Neural progenitor cell (in vitro differentiated cells): ENCODE data around the gene KISS1R. TPM values are rescaled to one million over a fixed set of nuclear protein-coding genes. Genes with fewer than 3 reads are reported as not detected.

Experiments
- DNase-seq: peaks from one replicate; pipeline ENCODE4 v3.0.0-alpha.2; 2016; ENCODE audit warnings: low spot score
- H2AFZ ChIP-seq: fragments of 200-600 bp; sonication (generic); replicated peaks from 2 replicates; pipeline ENCODE4 v1.6.1; 2016; ENCODE audit warnings: antibody characterized with exemption
- H3F3A ChIP-seq: fragments of 200-600 bp; sonication (generic); 2 replicates; pipeline ENCODE4 v1.6.1; 2016; ENCODE audit warnings: antibody characterized with exemption, low read depth
- H3K27ac ChIP-seq: fragments of 200-600 bp; sonication (generic); 2 replicates; pipeline ENCODE4 v1.5.1; 2016; ENCODE audit warnings: mild to moderate bottlenecking
- H3K27me3 ChIP-seq: fragments of 200-600 bp; sonication (generic); 2 replicates; pipeline ENCODE4 v1.6.1; 2016; ENCODE audit warnings: mild to moderate bottlenecking, moderate library complexity
- H3K36me3 ChIP-seq: fragments of 200-600 bp; sonication (generic); 2 replicates; pipeline ENCODE4 v1.5.1; 2016
- H3K4me1 ChIP-seq: fragments of 200-600 bp; sonication (generic); 2 replicates; pipeline ENCODE4 v1.6.1; 2016; ENCODE audit warnings: mixed run types
- H3K4me2 ChIP-seq: fragments of 200-600 bp; sonication (generic); 2 replicates; pipeline ENCODE4 v1.6.1; 2016
- H3K4me3 ChIP-seq: fragments of 200-600 bp; sonication (generic); 2 replicates; pipeline ENCODE4 v1.5.1; 2016
- H3K79me2 ChIP-seq: fragments of 200-600 bp; sonication (generic); 2 replicates; pipeline ENCODE4 v1.6.1; 2016; ENCODE audit warnings: low read depth
- H3K9ac ChIP-seq: fragments of 200-600 bp; sonication (generic); 2 replicates; pipeline ENCODE4 v1.6.1; 2016
- H3K9me3 ChIP-seq: fragments of 200-600 bp; sonication (generic); 2 replicates; pipeline ENCODE4 v1.5.1; 2016; ENCODE audit warnings: low read depth
- H4K20me1 ChIP-seq: fragments of 200-600 bp; sonication (generic); 2 replicates; pipeline ENCODE4 v1.6.1; 2016; ENCODE audit warnings: low read depth
- H3K27ac Mint-ChIP-seq: 3 replicates; pipeline ENCODE4 v1.8.0; 2021; ENCODE audit warnings: mixed read lengths
- H3K27me3 Mint-ChIP-seq: 2 replicates; pipeline ENCODE4 v1.8.0; 2022; ENCODE audit warnings: low read depth, mild to moderate bottlenecking, inconsistent platforms, moderate library complexity, mixed read lengths; ENCODE audit not compliant: insufficient read depth
- H3K36me3 Mint-ChIP-seq: 3 replicates; pipeline ENCODE4 v1.8.0; 2021; ENCODE audit warnings: mixed read lengths
- H3K4me1 Mint-ChIP-seq: 3 replicates; pipeline ENCODE4 v1.8.0; 2021; ENCODE audit warnings: mixed read lengths
- H3K4me3 Mint-ChIP-seq: 3 replicates; pipeline ENCODE4 v1.8.0; 2021; ENCODE audit warnings: mild to moderate bottlenecking, moderate library complexity, mixed read lengths
- H3K9me3 Mint-ChIP-seq: 3 replicates; pipeline ENCODE4 v1.8.0; 2020; ENCODE audit warnings: mixed read lengths
- EZH2 ChIP-seq: fragments of 200-600 bp; sonication (generic); IDR thresholded peaks from 2 replicates; pipeline ENCODE4 v1.6.1; 2017; ENCODE audit warnings: antibody characterized with exemption, mild to moderate bottlenecking, moderate library complexity
- EZH2phosphoT487 ChIP-seq: fragments of 200-600 bp; sonication (generic); IDR thresholded peaks from 2 replicates; pipeline ENCODE4 v1.6.1; 2017; ENCODE audit warnings: antibody characterized with exemption
- total RNA-seq: library from RNA; depleted of rRNA; stranded (reverse); fragments of >200 nt; gene quantifications from 2 replicates; pipeline ENCODE4 v1.2.3, GENCODE V29; 2015; ENCODE audit warnings: low replicate concordance
- TF ChIP-seq, protein P1 (sequence below): fragments of 200-600 bp; sonication (generic); IDR thresholded peaks from 2 replicates; pipeline ENCODE4 v1.5.1; 2017; ENCODE audit warnings: antibody characterized with exemption, mild to moderate bottlenecking

The KISS1R gene
- total RNA-seq, 1 donor from 2014 or later: not detected

DNA sequence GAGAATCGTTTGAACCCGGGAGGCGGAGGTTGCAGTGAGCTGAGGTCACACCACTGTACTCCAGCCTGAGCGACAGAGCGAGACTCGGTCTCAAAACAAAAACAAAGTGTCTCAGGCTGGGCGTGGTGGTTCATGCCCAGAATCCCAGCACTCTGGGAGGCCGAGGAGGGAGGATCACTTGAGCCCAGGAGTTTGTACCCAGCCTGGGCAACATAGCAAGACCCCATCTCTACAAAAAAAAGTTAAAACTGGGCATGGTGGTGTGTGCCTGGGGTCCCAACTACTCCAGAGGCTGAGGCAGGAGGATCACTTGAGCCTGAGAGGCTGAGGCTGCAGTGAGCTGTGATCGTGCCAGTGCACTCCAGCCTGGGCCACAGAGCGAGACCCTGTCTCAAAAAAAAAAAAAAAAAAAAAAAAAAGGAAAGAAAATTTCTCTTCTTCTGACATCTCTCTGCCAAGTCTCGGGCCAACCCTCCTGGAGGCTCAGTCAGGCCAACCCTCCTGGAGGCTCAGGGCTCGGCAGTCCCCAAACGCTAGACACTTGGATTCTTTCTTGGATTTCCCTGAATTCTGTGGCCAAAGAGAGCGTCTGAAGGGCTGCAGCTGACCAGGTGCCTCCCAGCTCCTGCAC lies 35.0 kb downstream of the KISS1R start:
- TF ChIP-seq, protein P1, sequence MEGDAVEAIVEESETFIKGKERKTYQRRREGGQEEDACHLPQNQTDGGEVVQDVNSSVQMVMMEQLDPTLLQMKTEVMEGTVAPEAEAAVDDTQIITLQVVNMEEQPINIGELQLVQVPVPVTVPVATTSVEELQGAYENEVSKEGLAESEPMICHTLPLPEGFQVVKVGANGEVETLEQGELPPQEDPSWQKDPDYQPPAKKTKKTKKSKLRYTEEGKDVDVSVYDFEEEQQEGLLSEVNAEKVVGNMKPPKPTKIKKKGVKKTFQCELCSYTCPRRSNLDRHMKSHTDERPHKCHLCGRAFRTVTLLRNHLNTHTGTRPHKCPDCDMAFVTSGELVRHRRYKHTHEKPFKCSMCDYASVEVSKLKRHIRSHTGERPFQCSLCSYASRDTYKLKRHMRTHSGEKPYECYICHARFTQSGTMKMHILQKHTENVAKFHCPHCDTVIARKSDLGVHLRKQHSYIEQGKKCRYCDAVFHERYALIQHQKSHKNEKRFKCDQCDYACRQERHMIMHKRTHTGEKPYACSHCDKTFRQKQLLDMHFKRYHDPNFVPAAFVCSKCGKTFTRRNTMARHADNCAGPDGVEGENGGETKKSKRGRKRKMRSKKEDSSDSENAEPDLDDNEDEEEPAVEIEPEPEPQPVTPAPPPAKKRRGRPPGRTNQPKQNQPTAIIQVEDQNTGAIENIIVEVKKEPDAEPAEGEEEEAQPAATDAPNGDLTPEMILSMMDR: no peak
- TF ChIP-seq EZH2 (no peak), EZH2phosphoT487 (no peak)
- Mint-ChIP-seq H3K4me3 (no peak overlapping the region), H3K4me1 (peaks cover 32% of the 10 kb centered on the region), H3K36me3 (no peaks in the 10 kb centered on the region), H3K9me3 (no peaks in the 10 kb centered on the region), H3K27me3 (peaks cover 2% of the 10 kb centered on the region), H3K27ac (no peak overlapping the region)
- H3K9ac ChIP-seq: no peak overlapping the region
- no peak for DNase-seq
- peaks cover 26% of the 10 kb centered on the region for H3F3A ChIP-seq
- peaks cover 87% of the 10 kb centered on the region for H4K20me1 ChIP-seq
- peaks cover 69% of the 10 kb centered on the region for H3K79me2 ChIP-seq
- no peaks in the 10 kb centered on the region for H3K27me3 ChIP-seq
- peak overlapping the region; percentile 38 for H3K4me2 ChIP-seq
- peak overlapping the region; percentile 58 for H3K27ac ChIP-seq
- no peaks in the 10 kb centered on the region for H3K36me3 ChIP-seq
- H3K4me3 ChIP-seq: no peak overlapping the region
- H3K9me3 ChIP-seq: no peaks in the 10 kb centered on the region
- H2AFZ ChIP-seq: no peak overlapping the region
- H3K4me1 ChIP-seq: peaks cover 42% of the 10 kb centered on the region

DNA sequence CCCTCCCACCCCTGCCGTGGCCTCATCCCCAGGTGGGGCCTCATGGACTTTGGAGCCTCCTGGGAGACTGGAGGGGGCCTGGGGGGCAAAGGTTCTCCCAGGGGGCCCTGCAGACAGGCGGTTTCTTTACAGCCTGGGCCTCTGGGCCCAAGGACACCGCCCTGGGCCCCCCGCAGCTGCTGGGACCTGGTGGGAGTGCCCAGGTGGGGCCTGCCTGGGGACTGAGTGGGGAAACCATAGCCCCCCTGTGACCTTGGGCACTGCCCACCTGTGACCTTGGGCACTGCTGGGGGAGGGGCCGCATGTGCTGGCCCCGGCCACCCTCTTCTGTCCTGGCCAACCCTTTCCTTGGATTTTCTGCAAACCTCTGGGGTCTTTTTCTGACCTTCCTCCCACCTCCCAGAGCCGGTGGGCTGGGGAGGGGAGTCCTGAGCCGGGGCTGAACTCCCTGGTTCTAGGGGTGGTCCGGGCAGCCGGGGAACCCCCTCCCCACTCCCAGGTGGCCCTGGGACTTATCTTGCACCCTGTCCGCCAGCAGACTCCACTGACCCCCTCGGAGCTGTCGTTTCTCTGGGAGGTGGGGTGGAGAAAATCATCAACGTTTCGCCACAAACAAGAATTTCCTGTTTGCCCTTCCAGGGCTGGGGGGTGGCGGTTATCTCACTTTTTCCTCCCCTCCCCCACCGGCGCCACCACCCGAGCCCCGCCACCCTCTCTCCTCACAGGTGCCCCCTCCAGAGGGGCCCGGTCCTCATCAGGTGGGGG lies 35.7 kb downstream of the KISS1R start:
- no peaks in the 10 kb centered on the region for H3K36me3 Mint-ChIP-seq
- TF ChIP-seq, protein P1: no peak
- TF ChIP-seq EZH2 (no peak), EZH2phosphoT487 (no peak)
- H3K4me3 Mint-ChIP-seq: no peak overlapping the region
- H3K4me1 Mint-ChIP-seq: peaks cover 36% of the 10 kb centered on the region
- Histone ChIP-seq H3F3A (peaks cover 30% of the 10 kb centered on the region), H3K27me3 (no peaks in the 10 kb centered on the region), H3K79me2 (peaks cover 69% of the 10 kb centered on the region), H4K20me1 (peaks cover 84% of the 10 kb centered on the region), H3K4me1 (peaks cover 47% of the 10 kb centered on the region), H3K9ac (no peak overlapping the region), H3K9me3 (no peaks in the 10 kb centered on the region), H3K4me2 (peak overlapping the region; percentile 38), H3K27ac (peak overlapping the region; percentile 58), H3K4me3 (no peak overlapping the region), H3K36me3 (no peaks in the 10 kb centered on the region), H2AFZ (no peak overlapping the region)
- peaks cover 2% of the 10 kb centered on the region for H3K27me3 Mint-ChIP-seq
- H3K9me3 Mint-ChIP-seq: no peaks in the 10 kb centered on the region
- no peak for DNase-seq
- H3K27ac Mint-ChIP-seq: no peak overlapping the region

DNA sequence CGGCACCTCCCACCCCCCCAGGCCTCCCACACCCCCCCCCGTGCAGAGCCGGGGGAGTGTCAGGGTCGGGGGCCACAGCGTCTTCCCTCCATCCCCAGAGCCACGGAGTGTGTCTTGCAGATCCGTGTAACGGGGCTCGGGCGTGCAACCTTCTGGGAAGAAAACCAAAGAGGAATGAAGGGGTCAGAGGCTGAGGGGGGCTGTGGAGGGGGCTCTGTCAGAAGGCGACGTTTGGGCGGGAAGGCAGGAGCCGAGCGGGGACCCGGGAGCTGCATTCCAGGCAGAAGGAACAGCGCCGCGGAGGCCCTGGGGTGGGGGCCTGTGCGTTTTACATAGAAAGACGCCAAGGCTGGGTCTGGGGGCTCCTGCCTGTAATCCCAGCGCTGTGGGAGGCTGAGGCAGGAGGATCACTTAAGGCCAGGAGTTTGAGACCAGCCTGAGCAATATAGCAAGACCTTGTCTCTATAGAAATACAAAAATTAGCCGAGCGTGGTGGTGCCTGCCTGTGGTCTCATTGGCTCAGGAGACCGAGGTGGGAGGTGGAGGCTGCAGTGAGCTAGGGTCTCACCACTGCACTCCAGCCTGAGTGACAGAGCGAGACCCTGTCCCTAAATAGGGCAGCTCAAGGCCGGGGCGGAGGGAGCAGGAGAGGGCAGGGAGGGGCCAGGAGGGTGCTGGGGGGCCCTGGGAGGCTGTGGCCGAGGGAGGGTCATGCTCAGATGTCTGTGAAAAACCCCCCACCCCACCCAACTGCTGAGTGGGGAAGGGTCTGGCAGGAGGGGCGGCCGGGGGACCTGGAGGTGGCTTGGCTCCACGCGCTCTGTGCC lies 36.5 kb downstream of the KISS1R start:
- no peak for TF ChIP-seq EZH2phosphoT487
- TF ChIP-seq, protein P1: no peak
- no peak for TF ChIP-seq EZH2

More for the DNA sequence above, 36.5 kb downstream of the KISS1R start:
- DNase-seq: peak; percentile 24
- Mint-ChIP-seq H3K9me3 (no peaks in the 10 kb centered on the region), H3K27me3 (peaks cover 2% of the 10 kb centered on the region), H3K36me3 (no peaks in the 10 kb centered on the region), H3K27ac (no peak overlapping the region), H3K4me3 (peak overlapping the region; percentile 62), H3K4me1 (peaks cover 36% of the 10 kb centered on the region)
- no peak overlapping the region for H3K4me3 ChIP-seq
- peaks cover 66% of the 10 kb centered on the region for H3K79me2 ChIP-seq
- peak overlapping the region; percentile 38 for H3K4me2 ChIP-seq
- peaks cover 30% of the 10 kb centered on the region for H3F3A ChIP-seq
- no peaks in the 10 kb centered on the region for H3K27me3 ChIP-seq
- H3K9me3 ChIP-seq: no peaks in the 10 kb centered on the region
- no peak overlapping the region for H3K9ac ChIP-seq
- no peak overlapping the region for H2AFZ ChIP-seq
- peaks cover 76% of the 10 kb centered on the region for H4K20me1 ChIP-seq
- H3K36me3 ChIP-seq: no peaks in the 10 kb centered on the region
- H3K4me1 ChIP-seq: peaks cover 47% of the 10 kb centered on the region
- H3K27ac ChIP-seq: peak overlapping the region; percentile 58
